Activated T-helper 9 cell treated with anti-CD3 and anti-CD28 coated beads, Interleukin-2, amount 50 U/mL, for 16 hours (primary cell): Measurements from ENCODE around the gene RPS6KB2.
"Not testable (repeated sequence)": the region's sequence is repeated elsewhere in the genome, so short reads cannot be mapped to it uniquely, and the experiment has no call there.

Source experiments
- DNase-seq: peaks from one replicate; pipeline ENCODE4 v3.0.0-alpha.2; 2020; ENCODE audit warnings: low read depth

RPS6KB2 gene

DNA sequence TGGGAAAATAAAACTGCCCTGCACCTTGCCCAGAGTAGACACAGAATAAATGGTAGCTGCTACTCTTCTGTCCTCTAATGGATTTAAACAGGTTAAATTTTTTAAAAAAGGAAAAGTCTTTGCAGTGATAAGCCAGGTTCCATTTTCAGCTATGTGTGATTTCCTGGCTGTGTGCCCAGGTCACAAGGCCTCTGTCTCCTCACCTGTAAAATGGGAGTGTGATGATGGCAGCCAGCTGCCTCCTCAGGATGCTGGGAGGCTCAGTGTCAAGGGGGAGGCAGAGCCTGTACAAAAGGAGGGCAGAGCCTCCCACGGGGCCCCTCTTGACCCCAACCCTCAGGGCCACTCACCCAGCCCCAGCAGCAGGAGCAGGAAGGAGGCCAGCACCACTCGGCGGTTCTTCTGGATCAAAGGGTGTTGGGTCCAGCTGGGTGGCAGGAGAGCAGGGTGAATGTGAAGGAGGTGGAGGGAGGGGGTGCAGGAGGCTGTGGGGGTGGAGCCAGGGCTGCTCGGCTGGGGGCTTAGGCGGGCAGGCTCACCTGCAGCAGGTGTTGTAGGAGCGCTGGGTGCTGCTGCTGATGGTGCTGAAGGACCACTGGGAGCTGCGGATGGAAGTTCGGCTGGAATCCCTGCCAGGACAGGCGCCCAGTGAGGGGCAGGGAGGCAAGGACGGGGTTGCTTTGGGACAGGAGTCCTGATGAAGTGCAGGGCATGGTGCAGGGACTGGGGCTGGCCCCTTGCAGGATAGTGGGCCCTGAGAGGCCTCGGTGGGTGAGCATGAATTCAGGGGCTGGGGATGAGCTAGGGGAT lies 38.9 kb downstream of the RPS6KB2 start:
- no peak for DNase-seq

DNA sequence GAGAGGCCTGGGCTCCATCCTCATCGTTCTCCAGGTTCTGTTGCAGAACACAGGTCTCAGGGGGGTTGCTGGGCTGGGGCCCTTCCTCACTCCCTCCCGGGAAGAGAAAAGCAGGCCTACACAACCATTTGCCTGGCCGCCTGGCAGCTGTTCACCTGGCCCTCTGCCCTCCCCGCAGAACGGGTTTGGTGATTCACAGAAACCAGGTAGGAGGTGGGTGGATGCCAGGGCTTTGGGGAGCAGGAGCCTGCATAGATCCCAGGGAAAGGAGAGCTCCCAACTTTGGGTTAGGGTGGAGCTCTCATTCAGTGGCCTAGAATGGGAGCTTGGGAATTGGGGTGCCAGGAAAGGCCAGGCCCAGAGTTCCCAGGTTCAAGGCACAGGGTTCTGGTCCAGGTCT lies 39.8 kb downstream of the RPS6KB2 start:
- DNase-seq: no peak

DNA sequence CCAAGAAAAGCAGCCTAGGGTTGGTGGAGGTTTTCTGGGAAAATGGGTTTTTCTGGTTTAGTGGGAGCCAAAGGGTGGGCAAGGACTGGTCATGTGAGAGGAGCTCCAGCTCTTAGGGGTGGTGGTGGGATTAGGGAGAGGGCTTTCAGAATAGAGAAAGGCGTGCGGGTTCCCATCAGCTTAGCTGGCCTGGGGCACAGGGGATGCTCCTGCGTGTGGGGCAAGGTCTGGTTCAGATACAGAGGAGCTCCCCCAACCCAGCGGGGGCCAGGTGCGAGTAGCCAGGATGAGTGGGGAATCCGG lies 40.1 kb downstream of the RPS6KB2 start:
- no peak for DNase-seq

DNA sequence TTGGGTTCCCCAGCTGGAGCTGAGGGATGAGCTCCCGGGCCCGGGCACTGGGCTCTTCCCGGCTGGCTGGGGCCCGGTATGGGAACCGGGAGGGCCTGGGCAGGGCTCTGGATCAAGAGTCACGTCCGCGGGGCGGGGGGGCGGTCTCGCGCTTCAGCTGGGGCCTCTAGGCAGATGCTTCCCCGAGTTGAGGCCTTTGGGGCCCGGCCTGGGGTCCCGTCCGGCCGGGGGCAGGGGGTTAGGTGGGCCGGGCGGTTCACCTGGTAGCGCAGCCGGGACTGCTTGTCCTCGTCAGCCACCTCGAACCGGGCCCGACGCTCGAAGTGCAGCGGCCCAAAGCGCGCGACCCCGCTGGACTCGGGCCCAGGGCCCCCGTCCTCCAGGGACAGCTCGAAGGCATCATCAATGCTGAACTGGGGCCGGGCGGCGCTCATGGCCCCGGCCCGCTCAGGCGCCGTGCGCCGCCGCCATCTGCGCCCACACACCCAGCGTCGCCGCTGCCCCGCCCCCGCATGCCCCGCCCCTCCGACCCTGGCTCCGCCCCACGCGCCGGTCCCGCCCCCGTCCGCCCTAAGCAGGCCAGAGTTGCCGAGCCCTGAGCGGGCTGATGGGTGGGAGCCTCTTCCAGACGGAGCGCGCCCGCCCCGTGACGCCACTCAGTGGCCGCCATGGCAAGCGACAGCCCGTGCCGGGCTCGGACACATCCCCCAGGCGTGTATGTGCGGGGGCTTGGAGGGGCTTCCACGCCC lies 40.6 kb downstream of the RPS6KB2 start, which contains the start of gene TMEM134:
TSS of gene TMEM134 (minus strand) at position 493 of the 749 bp plus-strand sequence. CDS start at position 434, 59 bp downstream.
- DNase-seq: peak; percentile 88

DNA sequence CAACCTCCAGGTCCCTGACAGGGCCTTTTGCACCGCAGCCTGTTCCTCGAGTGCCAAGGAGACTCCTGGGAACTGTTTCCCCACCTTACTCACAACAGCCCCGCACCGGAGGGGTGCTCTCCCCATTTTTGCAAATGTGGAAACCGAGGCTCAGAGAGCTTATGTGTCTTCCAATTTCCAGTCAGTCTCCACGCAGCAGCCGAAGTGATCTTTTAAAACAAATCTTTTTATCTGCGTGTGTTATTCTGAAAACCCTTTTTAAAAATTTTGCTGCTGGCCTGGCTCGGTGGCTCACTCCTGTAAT lies 41.2 kb downstream of the RPS6KB2 start:
- no peak for DNase-seq

DNA sequence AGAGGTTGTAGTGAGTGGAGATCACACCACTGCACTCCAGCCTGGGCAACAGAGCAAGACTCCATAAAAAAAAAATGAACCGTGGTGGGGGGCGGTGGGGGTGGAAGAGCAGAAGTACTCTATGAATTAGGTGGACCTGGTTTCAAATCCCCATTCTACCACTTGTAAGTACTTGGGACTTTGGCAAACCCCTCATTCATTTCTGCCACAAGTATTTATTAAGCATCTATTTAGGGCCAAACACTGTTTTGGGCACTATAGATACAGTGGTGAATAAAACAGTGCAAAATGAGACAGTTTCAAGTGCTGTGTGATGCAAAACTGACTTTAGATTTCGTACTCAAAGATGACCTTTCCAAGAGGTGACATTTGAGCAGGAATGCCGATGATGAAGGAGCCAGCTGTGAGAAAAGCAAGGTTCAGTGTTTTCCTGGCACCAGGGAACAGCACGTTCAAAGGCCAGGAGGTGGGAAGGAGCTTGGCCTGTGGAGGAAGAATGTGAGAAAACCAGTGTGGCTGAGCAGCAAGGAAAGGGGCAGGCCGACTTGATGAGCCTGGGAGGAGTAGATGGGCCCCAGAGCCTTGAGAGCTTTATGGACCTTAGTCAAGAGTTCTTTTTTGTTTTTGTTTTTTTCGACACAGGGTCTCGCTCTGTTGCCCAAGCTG lies 42.2 kb downstream of the RPS6KB2 start:
- no peak for DNase-seq

DNA sequence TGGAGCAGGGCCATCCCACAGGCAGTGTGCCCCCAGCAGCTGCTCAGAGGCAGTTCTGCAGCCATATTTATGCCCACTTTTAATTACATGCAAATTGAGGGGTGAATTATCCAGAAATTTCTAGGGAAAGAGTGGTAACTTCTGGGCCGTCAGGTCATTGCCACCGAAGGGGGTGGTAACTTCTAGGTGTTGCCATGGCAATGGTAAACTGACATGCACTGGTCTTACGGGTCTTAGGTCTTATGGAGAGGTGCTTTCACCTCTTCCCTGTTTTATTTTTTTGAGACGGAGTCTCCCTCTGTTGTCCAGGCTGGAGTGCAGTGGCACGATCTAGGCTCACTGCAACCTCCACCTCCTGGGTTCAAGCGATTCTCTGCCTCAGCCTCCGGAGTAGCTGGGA lies 44.6 kb downstream of the RPS6KB2 start:
- DNase-seq: no peak

DNA sequence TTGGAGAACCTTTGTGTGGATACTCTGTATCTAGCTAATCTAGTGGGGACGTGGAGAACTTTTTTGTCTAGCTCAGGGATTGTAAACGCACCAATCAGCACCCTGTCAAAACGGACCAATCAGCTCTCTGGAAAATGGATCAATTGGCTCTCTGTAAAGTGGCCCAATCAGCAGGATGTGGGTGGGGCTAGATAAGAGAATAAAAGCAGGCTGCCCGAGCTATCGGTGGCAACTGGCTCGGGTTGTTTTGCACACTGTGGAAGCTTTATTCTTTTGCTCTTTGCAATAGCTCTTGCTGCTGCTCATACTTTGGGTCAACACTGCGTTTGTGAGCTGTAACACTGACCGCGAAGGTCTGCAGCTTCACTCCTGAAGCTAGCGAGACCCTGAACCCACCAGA lies 48.4 kb downstream of the RPS6KB2 start:
- not testable (repeated sequence) for DNase-seq

DNA sequence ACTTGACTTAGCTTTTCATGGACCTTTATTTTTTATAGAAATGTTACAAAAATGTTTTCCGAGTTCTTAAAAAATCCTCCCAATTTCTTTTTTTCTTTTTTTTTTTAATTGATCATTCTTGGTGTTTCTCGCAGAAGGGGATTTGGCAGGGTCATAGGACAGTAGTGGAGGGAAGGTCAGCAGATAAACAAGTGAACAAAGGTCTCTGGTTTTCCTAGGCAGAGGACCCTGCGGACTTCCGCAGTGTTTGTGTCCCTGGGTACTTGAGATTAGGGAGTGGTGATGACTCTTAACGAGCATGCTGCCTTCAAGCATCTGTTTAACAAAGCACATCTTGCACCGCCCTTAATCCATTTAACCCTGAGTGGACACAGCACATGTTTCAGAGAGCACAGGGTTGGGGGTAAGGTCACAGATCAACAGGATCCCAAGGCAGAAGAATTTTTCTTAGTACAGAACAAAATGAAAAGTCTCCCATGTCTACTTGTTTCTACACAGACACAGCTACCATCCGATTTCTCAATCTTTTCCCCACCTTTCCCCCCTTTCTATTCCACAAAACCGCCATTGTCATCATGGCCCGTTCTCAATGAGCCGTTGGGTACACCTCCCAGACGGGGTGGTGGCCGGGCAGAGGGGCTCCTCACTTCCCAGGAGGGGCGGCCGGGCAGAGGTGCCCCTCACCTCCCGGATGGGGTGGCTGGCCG lies 49.2 kb downstream of the RPS6KB2 start:
- DNase-seq: not testable (repeated sequence)

DNA sequence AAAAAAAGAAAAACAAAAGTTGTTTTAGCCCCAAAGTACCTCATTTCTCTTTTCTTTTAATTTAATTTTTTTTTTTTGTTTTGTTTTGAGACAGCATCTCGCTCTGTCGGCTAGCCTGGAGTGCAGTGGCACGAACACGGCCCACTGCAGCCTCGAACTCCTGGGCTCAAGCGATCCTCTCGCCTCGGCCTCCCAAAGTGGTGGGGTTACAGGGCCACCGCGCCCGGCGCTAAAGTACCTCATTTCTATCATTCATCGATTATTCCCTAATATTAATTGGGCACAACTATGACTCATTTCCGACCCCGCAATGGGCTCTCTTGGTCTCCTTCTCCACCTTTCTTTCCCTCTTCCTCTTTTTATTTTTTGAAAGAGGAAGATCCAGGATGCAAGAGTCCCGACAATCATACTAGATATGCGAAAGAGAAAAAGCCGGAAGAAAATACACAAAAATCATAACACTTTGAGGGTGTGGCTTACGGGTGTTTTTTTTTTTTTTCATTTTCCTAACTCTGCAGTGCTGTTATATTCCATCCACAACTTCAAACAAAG lies 54.1 kb downstream of the RPS6KB2 start:
- no peak for DNase-seq

DNA sequence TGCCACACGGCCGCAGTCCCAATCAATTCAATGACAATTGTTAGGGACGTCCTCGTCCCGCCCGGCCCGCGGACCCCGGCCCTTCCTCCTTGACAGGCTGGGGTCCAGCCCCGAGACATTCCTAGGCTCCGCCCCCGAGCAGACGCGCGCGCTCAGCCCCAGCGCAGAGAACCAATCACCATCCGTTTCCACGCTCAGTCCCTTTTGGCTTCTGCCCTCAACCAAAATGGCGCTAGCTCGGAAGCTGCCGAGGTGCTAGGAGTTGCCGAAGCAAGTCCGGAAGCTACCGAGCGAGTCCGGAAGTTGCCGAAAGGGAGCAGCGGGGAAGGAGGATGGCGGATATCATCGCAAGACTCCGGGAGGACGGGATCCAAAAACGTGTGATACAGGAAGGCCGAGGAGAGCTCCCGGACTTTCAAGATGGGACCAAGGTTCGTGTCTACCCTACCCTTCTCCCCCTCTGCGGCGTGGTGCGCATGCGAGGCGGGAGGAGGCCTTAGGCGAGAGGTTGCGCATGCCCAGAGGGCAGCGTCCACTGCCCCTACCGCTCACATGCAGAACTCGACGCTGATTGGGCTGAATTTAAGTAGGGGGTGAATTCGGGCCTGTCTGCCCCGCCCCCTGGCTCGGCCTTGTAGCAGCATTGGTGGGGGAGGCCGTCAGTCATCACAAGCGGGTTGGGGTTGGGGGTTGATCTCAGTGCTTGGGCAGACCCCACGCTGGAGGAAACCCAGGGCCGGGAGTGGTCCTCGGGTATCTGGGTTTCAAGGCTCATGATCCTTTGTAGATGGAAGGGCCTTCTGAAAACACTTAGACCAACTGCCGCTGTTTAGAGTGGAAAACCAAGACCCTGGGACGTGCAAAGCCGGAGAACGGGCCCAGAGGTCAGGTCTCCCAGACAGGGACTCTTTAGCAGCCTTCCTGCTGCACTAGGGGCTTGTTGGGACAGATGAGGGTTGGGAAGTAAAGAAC lies 54.8 kb downstream of the RPS6KB2 start, which contains the start of gene AIP:
TSS of gene AIP (plus strand) at position 200 of the 972 bp plus-strand sequence. CDS start at position 333, 133 bp downstream.
- peak; percentile 93 for DNase-seq

DNA sequence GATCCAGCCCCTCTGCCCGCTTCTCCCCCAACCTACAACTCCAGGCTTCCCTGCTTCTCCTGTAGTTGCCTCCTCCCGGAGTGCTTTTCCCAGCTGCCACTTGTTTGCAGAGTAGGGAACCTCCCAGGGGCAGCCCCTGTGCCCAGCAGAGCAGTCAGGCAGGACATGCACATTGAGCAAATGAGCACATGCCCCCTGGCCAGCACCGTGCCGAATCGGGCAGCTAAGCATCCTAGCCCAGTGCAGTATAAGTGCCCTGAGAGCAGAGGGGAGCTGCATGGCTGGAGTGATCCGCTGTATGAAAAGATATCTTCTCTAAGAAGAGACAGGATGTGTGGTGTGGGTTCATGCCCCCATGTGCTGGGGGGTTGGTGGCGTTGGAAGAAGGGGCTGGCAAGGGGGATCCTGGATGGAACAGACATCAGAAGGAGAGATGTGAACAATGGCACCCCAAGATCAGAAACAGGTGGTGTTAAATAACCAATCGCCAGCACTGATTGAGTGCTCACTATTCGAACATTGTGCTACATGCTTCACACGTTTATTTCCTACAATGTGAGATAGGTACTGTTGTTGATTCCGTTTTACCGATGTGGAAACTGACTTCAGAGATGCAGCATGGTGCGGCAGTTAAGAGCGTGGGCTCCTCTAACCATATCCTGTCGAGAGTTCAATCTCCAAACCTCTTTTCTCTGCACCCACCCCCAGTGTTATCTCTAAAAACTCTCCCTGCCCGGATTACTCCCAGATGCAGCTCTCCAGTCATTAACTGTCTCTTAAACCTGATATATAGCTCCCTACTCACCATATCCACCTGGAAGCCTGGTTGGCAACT lies 55.8 kb downstream of the RPS6KB2 start:
- no peak for DNase-seq

DNA sequence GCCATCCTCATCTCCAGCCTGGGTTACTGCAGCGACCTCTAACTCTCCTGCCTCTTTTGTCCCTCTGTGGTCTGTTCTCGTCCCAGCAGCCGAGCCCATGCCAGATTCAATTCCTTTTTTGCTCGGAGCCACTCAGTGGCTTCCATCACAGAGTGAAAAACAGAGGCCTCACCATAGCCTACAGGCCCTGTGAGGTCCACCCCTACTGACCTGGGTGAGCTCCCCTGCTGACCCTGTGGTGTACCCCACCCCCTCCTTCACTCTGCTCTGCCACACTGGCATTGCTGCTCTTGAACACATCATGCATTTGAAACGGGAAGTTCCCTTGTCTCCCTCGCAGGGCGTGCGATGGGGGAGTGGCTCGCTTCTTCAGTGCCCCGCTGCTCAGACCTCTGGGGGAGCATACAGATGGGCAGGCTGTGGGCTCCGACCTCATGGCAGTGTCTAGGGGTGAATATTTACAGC lies 56.6 kb downstream of the RPS6KB2 start:
- peak; percentile 54 for DNase-seq
